HCEC 1CT (cell line): ENCODE measurements around the gene APLF.
"Not testable (repeated sequence)": the region's sequence is repeated elsewhere in the genome, so short reads cannot be mapped to it uniquely, and the experiment has no call there.

ENCODE experiments used
- DNase-seq: peaks from one replicate; pipeline ENCODE4 v3.0.0-alpha.2; 2017

Gene APLF

DNA sequence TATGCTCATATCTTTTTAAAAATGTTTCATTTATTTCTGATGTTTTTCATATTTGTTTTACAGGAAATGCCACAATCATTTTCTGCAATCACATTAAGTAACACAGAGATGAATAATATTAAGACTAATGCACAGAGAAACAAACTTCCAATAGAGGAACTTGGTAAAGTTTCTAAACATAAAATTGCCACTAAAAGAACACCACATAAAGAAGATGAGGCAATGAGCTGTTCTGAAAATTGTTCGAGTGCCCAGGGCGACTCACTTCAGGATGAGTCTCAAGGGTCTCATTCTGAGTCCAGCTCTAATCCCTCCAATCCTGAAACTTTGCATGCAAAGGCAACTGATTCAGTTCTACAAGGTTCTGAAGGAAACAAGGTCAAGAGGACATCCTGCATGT is 70.4 kb downstream of the APLF start:
- DNase-seq = no peak

GRCh38 chr2:68544811-68545210 is 77.4 kb downstream of the APLF start:
- DNase-seq = no peak

GRCh38 chr2:68548396-68548795 is 81.0 kb downstream of the APLF start:
- DNase-seq = peak; percentile 72

DNA sequence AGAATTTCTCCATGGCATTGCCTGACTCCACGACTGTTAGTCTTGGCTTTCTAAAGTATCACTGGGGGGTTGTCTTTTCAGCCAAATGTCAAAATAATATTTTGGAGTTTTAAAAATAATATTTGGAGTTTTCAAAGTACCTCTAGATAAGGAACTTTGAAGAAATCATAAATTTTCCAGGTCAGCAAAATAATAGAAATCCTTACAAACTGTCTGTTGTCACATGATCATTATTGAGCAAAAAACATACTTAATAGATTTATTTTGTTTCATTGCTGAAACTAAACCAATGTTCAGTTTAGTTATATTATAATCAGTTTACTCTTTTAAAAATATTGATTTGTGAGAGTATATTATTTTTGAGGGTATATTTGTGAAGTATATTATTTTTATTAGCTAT is 85.7 kb downstream of the APLF start:
- no peak for DNase-seq

- DNase-seq = not testable (repeated sequence)
Measured at GRCh38 chr2:68555425-68556206, 88.2 kb downstream of the APLF start.

GRCh38 chr2:68556381-68556780 is 89.0 kb downstream of the APLF start:
- no peak for DNase-seq

DNA sequence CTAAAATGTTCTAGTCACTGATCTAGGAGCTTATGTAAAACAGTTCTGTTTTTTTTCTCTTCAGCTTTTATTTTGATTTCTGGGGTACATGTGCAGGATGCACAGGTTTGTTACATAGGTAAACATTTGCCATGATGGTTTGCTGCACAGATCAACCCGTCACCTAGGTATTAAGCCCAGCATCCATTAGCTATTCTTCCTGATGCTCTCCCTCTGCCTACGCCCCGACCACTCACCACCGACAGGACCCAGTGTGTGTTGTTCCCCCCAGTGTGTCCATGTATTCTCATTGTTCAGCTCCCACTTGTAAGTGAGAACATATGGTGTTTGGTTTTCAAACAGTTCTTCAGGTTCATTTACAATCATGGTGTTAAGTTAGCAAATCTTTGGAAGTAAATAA is 91.2 kb downstream of the APLF start:
- DNase-seq = no peak

- no peak for DNase-seq
Measured at GRCh38 chr2:68559692-68560091, 92.3 kb downstream of the APLF start.

DNA sequence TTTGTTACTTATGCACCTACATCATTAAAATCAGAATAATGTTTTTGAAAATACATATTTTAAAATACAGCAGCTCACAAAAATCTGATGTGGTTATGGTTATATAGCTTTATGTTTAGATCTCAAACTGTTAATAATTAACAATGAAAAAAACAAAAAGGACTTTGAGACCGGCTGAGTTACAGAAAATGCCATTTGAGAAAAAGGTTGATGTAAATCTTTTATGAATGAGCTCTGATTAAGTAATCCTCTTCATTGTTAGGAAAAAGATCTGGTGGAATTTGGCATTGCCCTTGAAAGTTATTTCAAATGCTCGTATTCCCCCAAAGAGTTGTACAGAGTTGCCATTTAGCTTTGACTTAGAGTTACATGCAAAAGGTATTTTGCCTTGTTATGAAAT is 93.2 kb downstream of the APLF start:
- DNase-seq = no peak

GRCh38 chr2:68561372-68561771 is 94.0 kb downstream of the APLF start:
- no peak for DNase-seq

GRCh38 chr2:68562934-68563333 is 95.5 kb downstream of the APLF start:
- DNase-seq = no peak

DNA sequence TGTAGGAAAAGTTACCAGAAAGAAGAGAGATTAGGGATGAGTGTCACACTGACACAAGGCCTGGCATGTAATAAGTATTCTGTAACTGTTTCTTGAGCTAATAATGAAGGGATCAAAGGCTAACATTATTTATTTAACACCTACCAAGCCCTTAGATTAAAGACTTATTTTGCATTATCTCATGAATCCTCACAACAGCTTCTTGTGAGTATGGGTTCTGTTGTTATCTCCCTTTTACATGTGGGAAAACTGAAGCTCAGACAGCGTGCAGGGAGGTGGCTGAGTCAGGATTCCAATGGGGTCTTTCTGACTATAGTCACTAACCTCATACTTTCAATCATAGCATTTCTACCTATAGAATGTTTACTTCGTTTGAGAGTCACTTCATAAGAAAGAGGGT is 97.0 kb downstream of the APLF start:
- no peak for DNase-seq

DNA sequence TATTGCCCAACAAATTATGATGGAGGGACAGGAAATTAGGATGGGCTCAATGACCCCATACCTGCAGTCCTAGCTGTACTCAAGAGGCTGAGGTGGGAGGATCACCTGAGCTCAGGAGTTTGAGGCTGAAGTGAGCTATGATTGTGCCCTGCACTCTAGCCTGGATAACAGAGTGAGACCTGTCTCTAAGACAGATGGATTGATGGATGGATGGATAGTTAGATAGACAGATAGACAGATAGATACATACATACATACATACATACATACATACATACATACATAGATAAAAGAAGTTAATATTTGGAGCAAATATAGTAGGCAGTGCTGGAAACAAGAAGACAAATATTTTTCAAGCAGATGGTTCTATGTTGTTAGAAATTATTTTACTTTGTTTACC is 97.9 kb downstream of the APLF start:
- DNase-seq = no peak

DNA sequence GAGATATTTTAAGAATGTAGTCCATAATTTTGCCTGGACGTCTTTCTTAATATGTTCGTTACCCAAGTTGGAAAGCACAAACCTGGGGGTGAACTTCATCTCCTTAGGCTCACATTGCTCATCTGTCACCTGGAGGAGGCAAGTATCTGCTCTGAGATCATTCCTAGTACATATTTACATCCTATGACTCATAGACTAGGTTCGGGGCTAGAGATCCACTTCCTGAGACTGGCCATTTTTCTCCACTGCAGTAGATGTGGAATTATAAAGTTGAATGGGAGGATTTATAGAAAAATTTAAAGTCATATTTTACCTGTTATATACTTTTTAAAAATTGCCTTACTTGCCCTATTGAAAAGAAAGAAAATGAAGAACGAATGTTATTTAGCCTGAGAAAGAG is 98.5 kb downstream of the APLF start:
- peak; percentile 55 for DNase-seq

DNA sequence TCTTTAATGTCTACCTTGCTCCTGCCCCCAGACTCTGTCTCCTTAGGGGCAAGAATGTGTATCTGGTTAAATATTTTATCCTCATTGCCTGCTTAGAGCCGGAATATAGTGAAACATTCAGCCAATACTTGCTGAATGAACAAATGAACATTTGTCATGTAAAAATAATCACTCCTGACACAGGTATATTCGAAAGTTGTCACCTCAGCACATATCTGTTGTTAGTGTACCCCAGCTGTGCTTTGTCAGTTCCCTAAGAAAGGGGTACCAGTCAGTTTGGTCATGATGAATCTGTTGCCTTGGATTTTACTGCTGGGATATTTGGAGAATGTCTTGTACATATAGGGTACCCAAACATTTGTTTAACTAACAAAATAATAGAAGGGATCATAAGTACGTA is 99.0 kb downstream of the APLF start:
- DNase-seq = no peak

DNA sequence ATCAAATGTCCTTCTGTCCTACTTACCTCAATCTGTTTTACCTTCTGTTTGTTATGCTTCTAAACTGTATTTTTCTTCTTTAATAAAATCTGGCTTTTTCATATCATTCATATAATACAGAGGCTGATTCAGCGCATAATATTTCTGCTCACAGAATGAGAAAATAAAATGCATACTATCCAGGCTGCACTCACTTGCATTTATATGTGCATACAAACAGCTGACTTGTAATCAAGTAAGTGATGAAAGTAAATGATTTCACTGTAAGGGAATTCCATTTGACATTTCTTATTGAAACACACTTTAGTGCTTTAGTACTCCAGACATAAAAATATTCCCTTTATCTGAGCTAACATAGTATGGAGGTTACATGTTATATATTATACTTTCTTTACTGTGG is 100.7 kb downstream of the APLF start:
- no peak for DNase-seq

DNA sequence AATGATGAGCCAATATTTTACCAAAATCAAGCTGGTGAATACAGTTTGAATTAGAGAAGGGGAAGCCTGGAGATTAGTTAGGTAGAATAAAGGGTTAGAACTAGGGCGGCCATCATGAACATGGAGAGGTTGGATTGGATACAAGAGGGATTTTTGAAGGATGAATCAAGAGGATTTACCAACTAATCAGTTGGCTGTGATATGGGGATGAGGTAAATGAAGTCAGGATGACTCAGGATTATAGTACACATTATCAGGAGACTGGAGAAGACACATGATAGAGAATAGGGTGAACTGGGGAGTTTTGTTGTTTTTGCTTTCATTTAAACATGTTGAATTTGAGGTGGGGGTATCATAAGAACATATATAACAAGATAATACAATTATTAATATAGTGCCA is 102.2 kb downstream of the APLF start:
- peak; percentile 44 for DNase-seq

- not testable (repeated sequence) for DNase-seq
Measured at GRCh38 chr2:68570434-68570833, 103.0 kb downstream of the APLF start.

- no peak for DNase-seq
Measured at GRCh38 chr2:68574202-68574791, 106.9 kb downstream of the APLF start.

- DNase-seq = no peak
Measured at GRCh38 chr2:68577183-68577582, 109.8 kb downstream of the APLF start.

DNA sequence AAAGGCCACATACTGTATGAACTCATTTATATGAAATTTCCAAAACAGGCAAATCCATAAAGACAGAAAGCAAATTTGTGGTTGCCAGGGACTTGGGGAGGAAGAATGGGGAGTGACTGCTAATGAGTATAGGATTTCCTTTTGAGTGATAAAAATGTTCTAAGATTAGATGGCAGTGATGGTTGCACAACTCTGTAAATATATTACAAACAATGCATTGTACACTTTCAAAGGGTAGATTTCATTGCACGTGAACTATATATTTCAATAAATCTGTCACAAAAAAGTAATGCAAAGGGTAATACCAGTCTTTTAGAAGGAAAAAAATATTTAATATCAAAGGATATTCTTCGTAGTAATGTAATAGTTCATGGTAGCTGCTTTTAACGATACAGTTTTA is 112.3 kb downstream of the APLF start:
- DNase-seq = no peak

GRCh38 chr2:68588589-68588988 is 121.2 kb downstream of the APLF start:
- DNase-seq = no peak

GRCh38 chr2:68589963-68590362 is 122.6 kb downstream of the APLF start:
- no peak for DNase-seq

GRCh38 chr2:68590702-68591101 is 123.3 kb downstream of the APLF start:
- DNase-seq = no peak

DNA sequence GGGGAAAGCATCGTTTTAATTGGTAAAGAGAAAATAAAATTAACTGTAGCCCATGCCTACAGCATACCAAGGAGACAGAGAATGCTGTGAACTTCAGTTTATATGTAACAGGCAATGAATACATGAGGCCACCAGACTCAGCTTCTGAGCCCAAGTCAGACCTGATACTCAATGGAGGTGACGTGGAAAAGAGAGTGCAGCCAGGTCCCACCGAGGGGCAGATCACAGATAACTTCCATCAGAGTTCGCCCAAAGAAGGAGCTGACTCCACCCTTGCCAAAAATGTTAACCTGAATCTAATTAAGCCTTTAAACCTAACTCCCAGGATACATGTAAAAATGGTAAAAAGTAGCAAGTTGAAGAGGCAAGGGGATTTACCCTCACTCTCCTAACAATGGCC is 123.8 kb downstream of the APLF start:
- no peak for DNase-seq
